Spleen (tissue), 7 donors: ENCODE measurements around the gene RARA.

Experiments
- CTCF ChIP-seq, 11 experiments: fragments of 200-600 bp in 7 of 11; fragments of 450-650 bp in 4 of 11; sonication (generic) in 4 of 11; IDR thresholded peaks in 8 of 11; conservative IDR thresholded peaks in 3 of 11; 1 replicate in 7 of 11; 2 replicates in 4 of 11; pipeline versions ENCODE4 v1.4.0 to v1.8.0; 2016 to 2021; ENCODE audit warnings: antibody characterized with exemption in 11 of 11, inconsistent platforms in 4 of 11, mild to moderate bottlenecking in 1 of 11
- POLR2A ChIP-seq, 3 donors: fragments of 450-650 bp; IDR thresholded peaks; one replicate each; pipeline ENCODE4 v1.5.1; 2017; ENCODE audit warnings: antibody characterized with exemption in 3 of 3, mild to moderate bottlenecking in 1 of 3
- POLR2AphosphoS5 ChIP-seq, 3 donors: sonication (generic); formaldehyde crosslinking; IDR thresholded peaks; one replicate each; pipeline ENCODE4 v1.5.1; 2017; ENCODE audit warnings: antibody characterized with exemption in 3 of 3
- donor health status: DM: no; HTN: no; CAD: no; lungs with moderate emphysema.
- donor health status: DM: no; HTN: no; CAD: no.
- donor health status: DM: no; HTN: no; CAD: no.

- TF ChIP-seq POLR2AphosphoS5 (IDR thresholded peaks at IDR 0.05) (no peak), CTCF (IDR thresholded peaks at IDR 0.05 in 8 of 11, conservative IDR thresholded peaks at IDR 0.05 in 3 of 11) (no peak), POLR2A (IDR thresholded peaks at IDR 0.05) (no peak)
Measured at GRCh38 chr17:40321524-40321929, 12.5 kb downstream of the RARA start.
